22Rv1 (cell line): ENCODE measurements around the gene GAS1.

Source experiments
- CTCF ChIP-seq: fragments of 450-650 bp; IDR thresholded peaks from 2 replicates; pipeline ENCODE4 v1.5.1; 2017; ENCODE audit warnings: mild to moderate bottlenecking
- ZFX ChIP-seq: fragments of 450-650 bp; IDR thresholded peaks from 2 replicates; pipeline ENCODE4 v1.6.1; 2017; ENCODE audit warnings: antibody characterized with exemption, borderline replicate concordance

- no peak for TF ChIP-seq CTCF
- TF ChIP-seq ZFX, result no peak
Observed at GRCh38 chr9:86965636-86966395, 18.5 kb upstream of the GAS1 start.
